Stomach (tissue), 9 donors: ENCODE measurements around the gene TMC5. TPM values are rescaled to one million over a fixed set of nuclear protein-coding genes. Genes with fewer than 3 reads are reported as not detected.
"Not testable (repeated sequence)": the region's sequence is repeated elsewhere in the genome, so short reads cannot be mapped to it uniquely, and the experiment has no call there.

Experiments
- DNase-seq, 2 donors: peaks; one replicate each; pipeline versions ENCODE4 v3.0.0 to v3.0.0-alpha.2; 2013 to 2019
- H3K27ac ChIP-seq, 5 donors: fragments of 200-600 bp in 4 of 5; sonication (generic) in 4 of 5; one replicate each; pipeline ENCODE4 v1.5.1; 2013 to 2019; ENCODE audit warnings: mild to moderate bottlenecking in 1 of 5, moderate library complexity in 1 of 5
- H3K27me3 ChIP-seq, 3 donors: fragments of 200-600 bp; sonication (generic); one replicate each; pipeline ENCODE4 v1.5.1; 2017 to 2019; ENCODE audit warnings: mixed run types in 1 of 3
- H3K36me3 ChIP-seq, 4 donors: fragments of 200-600 bp; sonication (generic); 1 replicate in 3 of 4; 2 replicates in 1 of 4; pipeline ENCODE4 v1.5.1; 2016 to 2019
- H3K4me1 ChIP-seq, 4 donors: fragments of 200-600 bp; sonication (generic); one replicate each; pipeline ENCODE4 v1.5.1; 2016 to 2019
- H3K4me3 ChIP-seq, 4 donors: fragments of 200-600 bp; sonication (generic) in 3 of 4; one replicate each; pipeline ENCODE4 v1.5.1; 2016 to 2019; ENCODE audit warnings: mild to moderate bottlenecking in 1 of 4
- H3K9me3 ChIP-seq, 4 donors: fragments of 200-600 bp; sonication (generic); one replicate each; pipeline ENCODE4 v1.5.1; 2016 to 2019
- CTCF ChIP-seq, 7 experiments: fragments of 450-650 bp in 4 of 7; fragments of 200-600 bp in 3 of 7; sonication (generic) in 3 of 7; IDR thresholded peaks; one replicate each; pipeline ENCODE4 v1.5.1; 2016 to 2019; ENCODE audit warnings: antibody characterized with exemption in 7 of 7, control low read depth in 2 of 7, mild to moderate bottlenecking in 1 of 7
- EP300 ChIP-seq: sonication (generic); formaldehyde crosslinking; IDR thresholded peaks from one replicate; pipeline ENCODE4 v1.6.1; 2017; ENCODE audit warnings: antibody characterized with exemption
- POLR2A ChIP-seq, 4 donors: fragments of 450-650 bp; IDR thresholded peaks; one replicate each; pipeline ENCODE4 v1.6.1; 2016; ENCODE audit warnings: antibody characterized with exemption in 4 of 4, control low read depth in 2 of 4, mild to moderate bottlenecking in 1 of 4, moderate library complexity in 1 of 4
- POLR2AphosphoS5 ChIP-seq, 3 donors: sonication (generic); formaldehyde crosslinking; IDR thresholded peaks; one replicate each; pipeline ENCODE4 v1.6.1; 2016; ENCODE audit warnings: antibody characterized with exemption in 3 of 3
- WGBS, 5 donors: extraction: QIAGEN DNeasy Blood & Tissue Kit in 3 of 5; methylation state at CpG; one replicate each; pipeline versions ENCODE4 v1.1.5 to v1.1.7; 2013 to 2018; 5-methylcytosine and 5-hydroxymethylcytosine counted together
- intact Hi-C: fragments of 100-400 bp; cut with DNase I; formaldehyde crosslinking; loops from one replicate; pipeline ENCODE4 v1.15.1; 2023; ENCODE audit warnings: low total_unique reads
- polyA plus RNA-seq, 3 donors: library from polyadenylated mRNA; stranded (reverse); fragments of 200-250 nt; gene quantifications; one replicate each; pipeline ENCODE4 v1.2.3, GENCODE V29; 2013
- total RNA-seq, 5 donors: library from RNA; depleted of rRNA; stranded (reverse); fragments of >200 nt; gene quantifications; one replicate each; pipeline versions ENCODE4 v1.1.0 to v1.2.3, GENCODE V29; 2014 to 2016
- donor health status: healthy with polysubstance abuse.
- donor health status: Bipolar disorder and iron deficiency.
- donor health status: healthy.

Gene TMC5
- total and polyA plus RNA-seq, 8 donors: 7.2 to 92.7 (median 28.2) TPM

- no peak overlapping the region for H3K4me3 ChIP-seq
- H3K36me3 ChIP-seq: no peaks in the 10 kb centered on the region
- TF ChIP-seq POLR2A (IDR thresholded peaks at IDR 0.05): no peak
- no peak for TF ChIP-seq EP300
- no peak for TF ChIP-seq POLR2AphosphoS5 (IDR thresholded peaks at IDR 0.05)
- TF ChIP-seq CTCF (IDR thresholded peaks at IDR 0.05): no peak
- DNase-seq: no peak
- peaks cover 0 to 9% (median 0%) of the 10 kb centered on the region in 3 donors for H3K27me3 ChIP-seq
- no peak overlapping the region for H3K27ac ChIP-seq
- peaks cover 15 to 34% (median 22%) of the 10 kb centered on the region in 4 donors for H3K9me3 ChIP-seq
- WGBS, 5 donors: 62 to 77% (median 73%) methylated on average over 7 of the region's 7 CpGs
- intact Hi-C loops: no loop called here
- H3K4me1 ChIP-seq: peaks cover 7 to 16% (median 10%) of the 10 kb centered on the region in 4 donors
Measured at GRCh38 chr16:19400711-19401110, 17.0 kb upstream of the TMC5 start.

- Histone ChIP-seq H3K27me3 (peaks cover 7 to 44% (median 15%) of the 10 kb centered on the region in 3 donors), H3K4me1 (peaks cover 4 to 21% (median 13%) of the 10 kb centered on the region in 4 donors), H3K4me3 (no peak overlapping the region), H3K27ac (no peak overlapping the region), H3K36me3 (no peaks in the 10 kb centered on the region), H3K9me3 (peaks cover 4 to 20% (median 16%) of the 10 kb centered on the region in 4 donors)
- 63 to 74% (median 64%) methylated on average over 5 of the region's 5 CpGs for WGBS, 5 donors
- no peak for TF ChIP-seq POLR2AphosphoS5 (IDR thresholded peaks at IDR 0.05)
- no peak for TF ChIP-seq EP300
- intact Hi-C loops: no loop called here
- no peak for DNase-seq
Measured at GRCh38 chr16:19406891-19407491, 10.7 kb upstream of the TMC5 start.

GRCh38 chr16:19410435-19411171 lies 7.1 kb upstream of the TMC5 start:
- no peak for TF ChIP-seq EP300
- TF ChIP-seq CTCF (IDR thresholded peaks at IDR 0.05): peak in 4 of 7 experiments; percentile 10 to 40 (median 34)
- TF ChIP-seq POLR2AphosphoS5 (IDR thresholded peaks at IDR 0.05): peak in 2 of 3 donors; percentile 8 to 59
- Histone ChIP-seq H3K4me1 (peaks cover 7 to 31% (median 22%) of the 10 kb centered on the region in 4 donors), H3K9me3 (peaks cover 4 to 14% (median 11%) of the 10 kb centered on the region in 4 donors), H3K27ac (peak overlapping the region; percentile 83 to 92 (median 85)), H3K27me3 (peaks cover 7 to 59% (median 25%) of the 10 kb centered on the region in 3 donors), H3K36me3 (no peaks in the 10 kb centered on the region), H3K4me3 (peak overlapping the region; percentile 41 to 55 (median 48))
- DNase-seq: peak; percentile 75
- 2 to 3% (median 2%) methylated on average over 42 to 58 of the region's 58 CpGs for WGBS, 5 donors
- intact Hi-C loops: no loop called here

GRCh38 chr16:19411298-19411697 lies 6.4 kb upstream of the TMC5 start:
- H3K27me3 ChIP-seq: peaks cover 7 to 60% (median 25%) of the 10 kb centered on the region in 3 donors
- no peaks in the 10 kb centered on the region for H3K36me3 ChIP-seq
- TF ChIP-seq POLR2AphosphoS5 (IDR thresholded peaks at IDR 0.05) (no peak), CTCF (IDR thresholded peaks at IDR 0.05) (no peak), POLR2A (IDR thresholded peaks at IDR 0.05) (no peak), EP300 (no peak)
- H3K4me3 ChIP-seq: peak overlapping the region; percentile 41 to 55 (median 48)
- intact Hi-C loops: no loop called here
- no peak for DNase-seq
- 24 to 43% (median 33%) methylated on average over 3 of the region's 3 CpGs for WGBS, 5 donors
- H3K27ac ChIP-seq: peak overlapping the region in 4 of 5 donors; percentile 83 to 86 (median 84)
- peaks cover 7 to 36% (median 24%) of the 10 kb centered on the region in 4 donors for H3K4me1 ChIP-seq
- peaks cover 4 to 14% (median 11%) of the 10 kb centered on the region in 4 donors for H3K9me3 ChIP-seq

- Histone ChIP-seq H3K4me3 (peak overlapping the region in 3 of 4 donors; percentile 42 to 55 (median 54)), H3K27ac (peak overlapping the region in 3 of 5 donors; percentile 83 to 86 (median 85)), H3K4me1 (peaks cover 7 to 36% (median 24%) of the 10 kb centered on the region in 4 donors), H3K27me3 (peaks cover 7 to 60% (median 25%) of the 10 kb centered on the region in 3 donors)
- intact Hi-C loops, DNase-seq, H3K36me3 ChIP-seq, H3K9me3 ChIP-seq: not testable (repeated sequence)
- WGBS, 5 donors: 91 to 96% (median 93%) methylated on average over 7 of the region's 7 CpGs
Measured at GRCh38 chr16:19412055-19412454, 5.6 kb upstream of the TMC5 start.
